GM12872 (cell line): Measurements from ENCODE around the gene GSTK1.

Experiments used
- CTCF ChIP-seq: IDR thresholded peaks from 3 replicates; pipeline ENCODE4 v1.5.1; 2011; ENCODE audit warnings: low read depth, mild to moderate bottlenecking, low read length, moderate library complexity; ENCODE audit not compliant: insufficient read depth

The GSTK1 gene

DNA sequence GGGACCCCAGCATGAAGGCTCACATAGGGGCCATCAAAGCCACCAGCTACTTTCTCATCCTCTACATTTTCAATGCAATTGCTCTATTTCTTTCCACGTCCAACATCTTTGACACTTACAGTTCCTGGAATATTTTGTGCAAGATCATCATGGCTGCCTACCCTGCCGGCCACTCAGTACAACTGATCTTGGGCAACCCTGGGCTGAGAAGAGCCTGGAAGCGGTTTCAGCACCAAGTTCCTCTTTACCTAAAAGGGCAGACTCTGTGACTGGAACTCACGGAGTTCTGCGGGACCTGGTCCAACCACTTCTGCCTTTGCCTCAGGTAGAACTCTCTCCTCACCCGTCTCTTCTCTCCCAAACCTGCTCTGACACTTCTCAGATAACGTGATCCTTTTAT lies 40.5 kb upstream of the GSTK1 start:
- no peak for TF ChIP-seq CTCF

GRCh38 chr7:143223784-143224183 lies 39.5 kb upstream of the GSTK1 start:
- TF ChIP-seq CTCF = no peak

DNA sequence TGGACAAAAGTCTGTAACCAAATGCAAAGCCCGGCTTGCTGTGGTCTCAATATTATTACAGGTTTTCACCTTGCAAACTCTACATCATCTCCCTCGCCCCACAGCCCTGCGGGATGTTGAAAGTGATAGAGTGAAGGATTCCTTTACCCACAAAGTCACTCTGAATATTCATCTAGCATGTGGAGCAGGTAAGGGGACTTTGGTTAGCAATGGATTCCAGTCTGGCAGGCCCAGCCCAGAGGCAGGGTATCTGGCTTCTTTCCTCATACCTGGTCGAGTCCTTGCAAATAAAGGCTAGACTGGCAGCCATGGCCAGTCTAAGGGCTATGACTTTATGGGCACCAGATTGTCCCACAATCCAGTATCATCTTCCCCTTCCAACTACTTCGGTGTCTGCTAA lies 38.2 kb upstream of the GSTK1 start:
- no peak for TF ChIP-seq CTCF

DNA sequence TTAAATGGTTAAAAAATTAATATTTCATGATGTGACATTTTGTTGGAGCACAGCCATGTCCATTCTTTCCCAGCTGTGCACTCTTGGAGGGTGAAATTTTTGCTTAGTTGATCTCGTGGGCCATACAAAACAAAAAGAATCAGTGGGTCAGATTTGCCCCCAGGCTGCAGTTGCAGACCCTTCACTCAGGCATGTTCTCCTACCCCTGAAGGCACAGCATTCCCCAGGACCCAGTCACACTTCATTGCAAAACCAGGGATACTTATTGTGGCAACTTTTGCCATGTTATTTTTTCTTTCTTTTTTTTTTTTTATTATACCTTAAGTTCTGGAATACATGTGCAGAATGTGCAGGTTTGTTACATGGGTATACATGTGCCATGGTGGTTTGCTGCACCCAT lies 35.4 kb upstream of the GSTK1 start:
- no peak for TF ChIP-seq CTCF

GRCh38 chr7:143229054-143229790 lies 34.0 kb upstream of the GSTK1 start:
- no peak for TF ChIP-seq CTCF

GRCh38 chr7:143230602-143231457 lies 32.4 kb upstream of the GSTK1 start:
- no peak for TF ChIP-seq CTCF

- TF ChIP-seq CTCF = no peak
Observed at GRCh38 chr7:143233816-143234532, 29.3 kb upstream of the GSTK1 start.
